Loucy (cell line): ENCODE data around the gene SUGP2.

Experiments
- H2AFZ ChIP-seq: fragments of 200-600 bp; sonication (generic); 2 replicates; pipeline ENCODE4 v1.6.0; 2016; ENCODE audit warnings: antibody characterized with exemption, mild to moderate bottlenecking, low read length, moderate library complexity
- H3F3A ChIP-seq: fragments of 200-600 bp; 2 replicates; pipeline ENCODE4 v1.6.0; 2016; ENCODE audit warnings: antibody characterized with exemption, low read depth, mild to moderate bottlenecking
- H3K27me3 ChIP-seq: fragments of 200-600 bp; sonication (generic); 2 replicates; pipeline ENCODE4 v1.6.1; 2014; ENCODE audit warnings: low read length, mild to moderate bottlenecking; ENCODE audit not compliant: insufficient read depth, poor library complexity, severe bottlenecking
- H3K36me3 ChIP-seq: fragments of 200-600 bp; sonication (generic); 2 replicates; pipeline ENCODE4 v1.6.1; 2016; ENCODE audit warnings: low read length; ENCODE audit not compliant: insufficient read depth
- H3K4me1 ChIP-seq: fragments of 200-600 bp; sonication (generic); 2 replicates; pipeline ENCODE4 v1.5.1; 2014; ENCODE audit warnings: low read length, mild to moderate bottlenecking; ENCODE audit not compliant: insufficient read depth, poor library complexity, severe bottlenecking
- H3K4me2 ChIP-seq: fragments of 200-600 bp; sonication (generic); 2 replicates; pipeline ENCODE4 v1.6.0; 2014; ENCODE audit warnings: antibody characterized with exemption, low read length, low read depth, mild to moderate bottlenecking; ENCODE audit not compliant: poor library complexity, severe bottlenecking
- H3K4me3 ChIP-seq: fragments of 200-600 bp; sonication (generic); 2 replicates; pipeline ENCODE4 v1.5.1; 2014; ENCODE audit warnings: low read length, mild to moderate bottlenecking, mixed read lengths; ENCODE audit not compliant: poor library complexity, severe bottlenecking
- H3K79me2 ChIP-seq: fragments of 200-600 bp; sonication (generic); 2 replicates; pipeline ENCODE4 v1.6.1; 2014; ENCODE audit warnings: low read length; ENCODE audit not compliant: insufficient read depth
- H3K9ac ChIP-seq: fragments of 200-600 bp; sonication (generic); 2 replicates; pipeline ENCODE4 v1.6.0; 2014; ENCODE audit warnings: mild to moderate bottlenecking, low read depth, low read length, moderate library complexity; ENCODE audit not compliant: poor library complexity, severe bottlenecking
- H3K9me2 ChIP-seq: fragments of 200-600 bp; sonication (generic); replicated peaks from 2 replicates; pipeline ENCODE4 v1.6.1; 2016; ENCODE audit warnings: low read depth, low read length, mixed read lengths
- H3K9me3 ChIP-seq: fragments of 200-600 bp; sonication (generic); 2 replicates; pipeline ENCODE4 v1.6.1; 2014; ENCODE audit warnings: mild to moderate bottlenecking, antibody characterized with exemption, low read length, low read depth; ENCODE audit not compliant: insufficient read depth
- H4K20me1 ChIP-seq: fragments of 200-600 bp; sonication (generic); 2 replicates; pipeline ENCODE4 v1.6.0; 2014; ENCODE audit warnings: antibody characterized with exemption, low read length, mild to moderate bottlenecking; ENCODE audit not compliant: insufficient read depth, poor library complexity, severe bottlenecking
- EZH2phosphoT487 ChIP-seq: fragments of 200-600 bp; IDR thresholded peaks from 2 replicates; pipeline ENCODE4 v1.6.1; 2018; ENCODE audit warnings: antibody characterized with exemption, mild to moderate bottlenecking, moderate library complexity, borderline replicate concordance
- TF ChIP-seq, protein P1 (sequence below): fragments of 200-600 bp; sonication (generic); conservative IDR thresholded peaks from 2 replicates; pipeline ENCODE4 v1.5.1; 2014; ENCODE audit warnings: mild to moderate bottlenecking, antibody characterized with exemption, low read length

SUGP2 gene

DNA sequence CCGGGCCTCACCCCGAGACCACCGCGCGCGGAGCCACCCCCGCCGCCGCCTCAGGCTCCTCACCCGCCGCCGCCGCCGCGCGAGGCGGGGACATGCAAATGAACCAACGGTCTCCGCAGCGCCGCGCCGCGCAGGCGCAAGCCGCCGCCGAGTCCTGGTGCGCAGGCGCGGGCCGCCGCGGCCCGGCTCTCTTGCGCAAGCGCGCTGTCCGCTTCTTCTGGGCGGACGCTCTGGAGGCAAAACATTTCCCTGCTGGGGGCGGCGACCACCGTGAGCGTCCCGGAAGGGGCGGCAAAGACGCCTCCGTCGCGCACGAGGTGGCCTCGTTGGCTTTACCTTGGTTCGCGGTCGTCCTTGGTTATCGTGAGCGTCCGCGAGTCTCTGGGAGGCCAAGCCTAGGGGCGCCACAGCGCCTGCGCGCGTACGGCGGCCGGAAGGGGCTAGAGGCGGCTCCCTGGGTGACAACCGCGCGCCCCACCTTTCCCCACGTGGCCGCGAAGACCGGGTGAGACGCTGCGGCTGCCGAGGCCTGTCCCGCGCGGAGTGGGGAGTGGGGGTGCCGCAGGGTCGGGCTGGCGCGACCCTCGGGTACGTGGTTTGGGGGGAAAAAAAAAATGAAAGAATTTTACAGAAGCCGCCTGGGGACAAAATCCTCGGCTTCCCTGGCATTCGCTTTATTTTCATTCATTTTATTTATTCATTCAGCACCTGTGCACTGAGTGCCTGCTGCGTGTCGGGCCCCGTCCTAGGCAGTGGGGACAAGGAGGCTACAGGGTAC lies at the start of gene SUGP2, which contains the start of gene ARMC6:
Gene SUGP2 (minus strand): TSS at position 92 of the 778 bp plus-strand sequence. CDS start 2,446 bp downstream, outside the sequence.
Gene ARMC6 (plus strand): TSS at position 178 of the 778 bp plus-strand sequence. CDS start 607 bp downstream, outside the sequence.
- H3K27me3 ChIP-seq = no peaks in the 10 kb centered on the region
- H4K20me1 ChIP-seq = peaks cover 37% of the 10 kb centered on the region
- TF ChIP-seq EZH2phosphoT487 = no peak
- TF ChIP-seq, protein P1, sequence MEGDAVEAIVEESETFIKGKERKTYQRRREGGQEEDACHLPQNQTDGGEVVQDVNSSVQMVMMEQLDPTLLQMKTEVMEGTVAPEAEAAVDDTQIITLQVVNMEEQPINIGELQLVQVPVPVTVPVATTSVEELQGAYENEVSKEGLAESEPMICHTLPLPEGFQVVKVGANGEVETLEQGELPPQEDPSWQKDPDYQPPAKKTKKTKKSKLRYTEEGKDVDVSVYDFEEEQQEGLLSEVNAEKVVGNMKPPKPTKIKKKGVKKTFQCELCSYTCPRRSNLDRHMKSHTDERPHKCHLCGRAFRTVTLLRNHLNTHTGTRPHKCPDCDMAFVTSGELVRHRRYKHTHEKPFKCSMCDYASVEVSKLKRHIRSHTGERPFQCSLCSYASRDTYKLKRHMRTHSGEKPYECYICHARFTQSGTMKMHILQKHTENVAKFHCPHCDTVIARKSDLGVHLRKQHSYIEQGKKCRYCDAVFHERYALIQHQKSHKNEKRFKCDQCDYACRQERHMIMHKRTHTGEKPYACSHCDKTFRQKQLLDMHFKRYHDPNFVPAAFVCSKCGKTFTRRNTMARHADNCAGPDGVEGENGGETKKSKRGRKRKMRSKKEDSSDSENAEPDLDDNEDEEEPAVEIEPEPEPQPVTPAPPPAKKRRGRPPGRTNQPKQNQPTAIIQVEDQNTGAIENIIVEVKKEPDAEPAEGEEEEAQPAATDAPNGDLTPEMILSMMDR = no peak
- H3K9me2 ChIP-seq = no peaks in the 10 kb centered on the region
- peaks cover 16% of the 10 kb centered on the region; the same call in 1 of the 2 replicates for H3K36me3 ChIP-seq
- H3K9ac ChIP-seq = peak within 1 kb of the TSS; percentile 95
- peak within 1 kb of the TSS; percentile 94 for H3K4me2 ChIP-seq
- H3K4me3 ChIP-seq = peak within 1 kb of the TSS; percentile 92
- H3K9me3 ChIP-seq = no peaks in the 10 kb centered on the region
- H3F3A ChIP-seq = no peaks in the 10 kb centered on the region
- peaks cover 19% of the 10 kb centered on the region for H3K4me1 ChIP-seq
- peaks cover 79% of the 10 kb centered on the region for H3K79me2 ChIP-seq
- peak within 1 kb of the TSS; percentile 72 for H2AFZ ChIP-seq

DNA sequence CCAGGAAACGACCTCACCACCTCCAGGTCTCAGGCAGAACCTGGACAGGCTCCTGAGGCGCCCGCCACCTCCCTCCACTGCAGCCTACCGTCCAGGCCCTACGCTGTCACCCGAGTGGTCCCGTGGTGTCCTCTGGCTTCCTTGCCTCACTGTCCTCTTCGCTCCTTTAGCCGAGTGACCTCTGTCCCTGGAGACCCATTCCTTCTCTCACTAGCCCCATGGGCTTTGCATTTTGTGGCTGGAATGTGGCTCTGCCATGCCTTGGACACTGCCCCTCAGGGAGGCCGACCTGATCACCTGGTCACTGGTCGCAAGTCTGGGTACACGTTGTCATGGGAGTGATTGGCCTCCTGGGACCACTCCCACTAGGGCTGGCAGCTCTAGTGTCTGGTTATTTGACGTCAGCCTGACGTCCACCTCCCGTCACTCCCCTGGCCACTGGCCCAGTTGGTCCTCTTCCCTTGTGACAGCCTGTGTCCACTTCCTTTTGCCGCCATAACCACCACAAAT lies 48.4 kb upstream of the SUGP2 start:
- Histone ChIP-seq H3K79me2 (peaks cover 9% of the 10 kb centered on the region; the same call in 1 of the 2 replicates), H3K9ac (no peak overlapping the region), H3K36me3 (no peaks in the 10 kb centered on the region), H3K4me1 (no peaks in the 10 kb centered on the region), H3K27me3 (no peaks in the 10 kb centered on the region), H3F3A (no peaks in the 10 kb centered on the region), H2AFZ (no peak overlapping the region), H4K20me1 (no peaks in the 10 kb centered on the region), H3K4me2 (no peak overlapping the region), H3K9me3 (no peaks in the 10 kb centered on the region), H3K4me3 (no peak overlapping the region), H3K9me2 (no peaks in the 10 kb centered on the region)
- TF ChIP-seq, protein P1 = no peak
- TF ChIP-seq EZH2phosphoT487 = no peak

DNA sequence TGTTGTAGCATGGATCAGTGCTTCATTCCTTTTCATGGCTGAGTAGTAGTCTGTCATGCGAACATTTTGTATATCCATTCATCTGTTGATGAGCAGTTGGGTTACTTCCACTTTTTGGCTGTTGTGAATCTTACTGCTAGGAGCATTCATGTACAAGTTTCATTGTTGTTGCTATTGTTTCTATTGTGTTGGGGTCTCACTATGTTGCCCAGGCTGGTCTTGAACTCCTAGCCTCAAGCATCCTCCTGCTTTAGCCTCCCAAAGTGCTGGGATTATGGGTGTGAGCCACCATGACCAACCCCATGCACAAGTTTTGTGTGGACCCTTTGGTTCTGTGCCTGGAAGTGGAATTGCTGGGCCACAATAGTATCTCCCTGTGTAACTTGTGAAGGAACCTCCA lies 46.3 kb upstream of the SUGP2 start:
- Histone ChIP-seq H2AFZ (no peak overlapping the region), H3K9ac (no peak overlapping the region), H3K79me2 (peaks cover 9% of the 10 kb centered on the region; the same call in 1 of the 2 replicates), H3K4me3 (no peak overlapping the region), H4K20me1 (no peaks in the 10 kb centered on the region), H3K4me2 (no peak overlapping the region), H3F3A (no peaks in the 10 kb centered on the region), H3K36me3 (no peaks in the 10 kb centered on the region), H3K9me2 (no peaks in the 10 kb centered on the region), H3K9me3 (no peaks in the 10 kb centered on the region), H3K27me3 (no peaks in the 10 kb centered on the region), H3K4me1 (peaks cover under 1% of the 10 kb centered on the region)
- TF ChIP-seq, protein P1 = no peak
- no peak for TF ChIP-seq EZH2phosphoT487
